Stimulated activated CD4-positive, alpha-beta T cell treated with anti-CD3 and anti-CD28 coated beads, TNF-alpha, amount 100 ng/mL, for 1 hour (primary cell): ENCODE measurements around the gene SMPDL3B.
"Not testable (repeated sequence)": the region's sequence is repeated elsewhere in the genome, so short reads cannot be mapped to it uniquely, and the experiment has no call there.

Source experiments
- DNase-seq, 3 donors: peaks; one replicate each; pipeline ENCODE4 v3.0.0-alpha.2; 2020; ENCODE audit warnings: low read depth in 3 of 3, low spot score in 1 of 3

Gene SMPDL3B

DNA sequence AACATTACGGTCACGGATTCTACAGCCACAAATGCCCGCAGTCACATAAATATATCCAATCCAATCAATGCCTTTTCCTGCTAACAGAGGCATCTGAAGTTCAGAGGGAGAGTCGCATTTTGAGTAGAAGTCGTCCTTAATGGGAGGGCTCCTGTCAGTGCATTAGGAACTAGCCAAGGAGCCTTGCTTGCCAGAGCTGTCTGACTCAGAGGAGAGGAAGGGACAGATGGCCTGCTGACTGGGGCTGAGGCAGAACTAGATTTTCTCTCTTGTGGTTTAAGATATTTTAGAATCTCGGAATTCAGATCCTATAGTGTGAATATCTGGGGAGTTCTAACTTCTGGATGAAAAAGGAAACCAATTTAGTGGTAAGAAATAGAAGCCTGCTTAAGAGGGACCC, 35.6 kb downstream of the SMPDL3B start:
- no peak for DNase-seq

DNA sequence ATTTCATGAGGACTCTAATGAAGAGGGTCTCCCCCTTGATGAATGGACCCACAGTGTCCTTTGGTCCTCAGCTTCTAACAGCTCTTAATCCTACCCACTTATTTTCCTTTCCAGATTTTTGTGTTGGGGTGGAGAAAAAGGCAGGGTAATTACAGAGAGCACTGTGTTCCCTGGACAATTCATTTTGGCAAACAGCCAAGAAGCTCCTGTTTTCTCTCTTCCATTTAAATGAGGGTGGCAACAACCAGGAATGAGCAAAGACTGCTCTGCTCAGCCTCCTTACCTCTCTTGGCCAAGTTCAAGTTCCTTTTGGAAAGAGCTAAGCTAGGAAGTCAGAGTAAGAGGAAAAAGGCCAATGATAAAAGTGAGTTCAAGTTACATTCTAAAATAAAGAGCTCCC, 36.9 kb downstream of the SMPDL3B start:
- no peak for DNase-seq

DNA sequence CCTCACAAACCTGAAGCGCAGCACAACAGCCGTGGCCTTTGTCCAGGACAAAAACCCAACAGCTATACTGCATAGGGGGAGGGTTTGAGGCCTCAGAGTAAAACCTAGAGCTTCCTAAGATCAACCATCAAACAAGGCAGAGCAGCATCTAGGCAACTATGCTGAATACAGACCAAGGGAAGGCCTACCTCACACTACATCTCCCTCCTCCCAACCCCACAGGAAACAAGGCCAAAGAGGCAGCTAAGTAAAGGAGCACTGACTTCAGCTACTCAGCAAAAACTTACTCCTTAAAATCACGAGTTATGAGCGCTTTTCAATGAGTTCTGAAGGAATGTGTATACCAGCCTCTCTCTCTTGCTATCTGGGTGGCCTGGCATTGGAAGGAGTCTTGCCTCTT, 37.3 kb downstream of the SMPDL3B start:
- DNase-seq = no peak

DNA sequence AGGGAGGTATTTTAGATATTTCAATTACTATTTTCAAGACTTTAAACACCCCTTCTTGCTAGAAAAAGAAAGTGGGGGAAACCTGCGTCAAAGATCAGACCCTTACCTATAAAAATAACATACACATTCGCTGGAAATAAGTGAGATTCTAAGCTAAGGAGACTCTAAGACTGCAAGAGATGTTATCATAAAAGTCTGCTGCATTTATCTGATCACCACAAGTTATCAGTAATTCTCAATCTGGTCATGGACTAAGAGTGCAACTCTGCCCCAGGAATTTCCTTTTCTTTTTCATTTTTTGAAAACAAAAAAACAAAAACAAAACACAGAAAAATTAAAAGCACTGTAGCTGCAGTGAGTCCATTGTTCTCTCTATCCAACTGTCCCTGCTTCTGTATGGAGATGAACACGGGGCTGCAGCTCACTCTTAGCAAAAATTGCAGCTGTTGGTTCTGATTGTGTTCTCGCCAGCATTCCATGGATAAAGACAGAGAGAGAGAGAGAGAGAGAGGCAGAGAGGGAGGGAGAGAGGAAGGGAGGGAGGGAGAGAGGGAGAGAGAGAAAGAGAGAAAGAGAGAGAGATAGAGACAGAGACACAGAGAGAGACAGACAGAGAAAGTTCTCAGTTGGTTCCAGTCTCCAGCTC, 39.1 kb downstream of the SMPDL3B start:
- DNase-seq = no peak

DNA sequence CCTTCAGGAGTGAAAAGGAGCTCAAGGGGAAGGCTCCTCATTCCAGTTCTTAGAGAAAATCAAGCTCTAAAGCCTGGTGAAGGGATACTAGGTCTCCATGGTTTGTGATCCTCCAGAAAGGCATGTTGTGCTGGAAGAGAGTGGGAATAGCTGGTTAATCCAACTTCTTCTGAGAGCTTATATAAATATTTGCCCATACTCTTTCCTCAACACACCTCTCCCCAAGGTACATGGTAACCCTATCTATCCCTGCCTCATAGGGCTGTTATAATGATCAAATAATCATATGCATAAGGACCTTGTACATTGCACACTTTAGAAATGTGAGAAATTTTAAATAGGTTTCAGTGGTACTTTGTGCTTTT, 39.6 kb downstream of the SMPDL3B start:
- DNase-seq = no peak

DNA sequence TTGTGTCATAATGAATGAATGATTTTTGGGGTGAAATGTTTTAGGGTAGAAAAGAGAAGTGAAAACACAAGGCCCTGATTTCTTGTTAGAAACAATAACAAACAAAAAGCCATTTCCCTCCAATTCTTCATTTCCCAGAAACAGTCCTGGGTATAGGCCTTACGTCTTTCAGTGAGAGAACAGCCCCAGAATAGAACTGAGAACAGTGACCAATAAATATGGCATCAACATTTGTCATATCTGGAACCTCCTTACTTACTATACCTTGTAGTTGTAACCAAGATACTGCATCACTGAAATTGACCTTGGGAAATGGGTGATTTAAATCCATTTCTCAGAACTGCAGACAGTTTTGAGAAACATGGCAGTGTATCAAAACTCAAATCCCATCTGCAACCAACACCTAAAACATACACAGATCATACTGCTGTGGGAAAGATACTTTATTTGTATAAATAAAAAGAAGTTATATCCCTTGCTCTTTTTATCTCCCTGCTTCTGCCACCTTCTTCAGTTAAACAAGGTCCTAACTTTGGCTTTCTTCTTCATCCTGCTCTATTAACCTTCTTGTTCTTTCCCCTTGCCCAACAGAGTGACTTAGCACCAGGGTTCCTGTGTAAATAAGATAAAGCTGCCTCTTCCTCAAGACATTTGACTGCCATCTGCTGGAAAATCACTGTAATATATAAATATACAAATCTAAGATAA, 44.5 kb downstream of the SMPDL3B start:
- DNase-seq = no peak

DNA sequence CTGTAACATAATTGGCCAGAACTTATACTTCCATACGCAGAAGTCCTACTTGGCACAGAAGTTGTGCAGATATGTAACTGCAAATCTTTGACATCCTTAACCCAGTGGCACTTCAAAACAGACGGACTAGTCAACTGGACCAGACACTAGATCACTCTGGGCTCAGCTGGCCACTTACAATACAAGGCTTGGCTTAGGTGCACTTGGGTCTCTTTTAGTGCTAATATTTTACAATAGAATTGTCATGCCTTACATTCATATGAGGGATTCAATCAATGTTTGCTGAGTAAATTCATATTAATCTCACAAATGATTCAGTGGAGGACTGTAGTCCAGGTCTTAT, 45.0 kb downstream of the SMPDL3B start:
- no peak for DNase-seq

DNA sequence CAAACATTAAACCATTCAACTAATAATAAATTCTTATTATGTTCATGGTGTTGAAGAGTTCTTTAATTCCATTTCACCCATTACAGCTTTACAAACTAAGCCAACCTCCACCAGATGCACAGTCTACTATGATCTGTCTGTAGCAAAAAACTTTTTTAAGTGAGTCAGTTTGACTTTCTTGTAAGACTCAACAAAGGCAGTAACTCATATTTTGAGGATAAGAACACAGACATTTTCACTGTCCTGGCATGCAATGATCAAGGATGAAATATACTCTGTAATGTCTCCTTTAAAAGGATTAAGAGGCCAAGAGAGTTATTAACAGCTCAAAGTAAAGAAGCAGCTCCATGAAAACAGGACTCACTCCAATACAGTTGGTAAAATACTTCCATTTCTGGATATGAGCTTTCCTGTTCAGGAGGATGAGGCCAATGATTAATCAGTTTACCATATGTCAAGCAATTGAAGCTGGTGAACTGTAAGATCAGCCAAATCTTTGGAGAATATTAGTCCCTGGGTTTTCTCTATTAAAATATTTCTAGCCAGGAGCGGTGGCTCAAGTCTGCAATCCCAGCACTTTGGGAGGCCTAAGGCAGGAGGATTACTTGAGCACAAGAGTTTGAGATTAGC, 45.5 kb downstream of the SMPDL3B start:
- DNase-seq = no peak

DNA sequence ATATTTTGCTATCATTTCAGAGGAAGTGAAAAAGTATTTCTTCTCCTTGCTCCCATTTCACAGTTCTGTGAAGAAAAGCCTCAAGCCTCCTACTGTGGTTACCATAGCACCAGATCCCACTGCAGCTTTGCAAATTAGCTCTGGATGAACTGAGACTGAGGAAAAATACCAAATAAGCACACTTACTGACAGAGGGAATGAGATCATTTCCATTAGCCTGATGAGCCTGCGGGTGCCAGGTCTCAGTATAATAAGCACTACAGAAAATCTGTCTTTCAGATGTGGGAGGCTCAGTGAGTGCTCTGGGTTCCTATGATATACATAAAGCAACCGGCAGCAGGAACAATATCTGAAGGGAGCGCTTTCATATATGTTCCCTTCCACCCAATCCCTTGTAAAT, 46.3 kb downstream of the SMPDL3B start:
- no peak for DNase-seq

DNA sequence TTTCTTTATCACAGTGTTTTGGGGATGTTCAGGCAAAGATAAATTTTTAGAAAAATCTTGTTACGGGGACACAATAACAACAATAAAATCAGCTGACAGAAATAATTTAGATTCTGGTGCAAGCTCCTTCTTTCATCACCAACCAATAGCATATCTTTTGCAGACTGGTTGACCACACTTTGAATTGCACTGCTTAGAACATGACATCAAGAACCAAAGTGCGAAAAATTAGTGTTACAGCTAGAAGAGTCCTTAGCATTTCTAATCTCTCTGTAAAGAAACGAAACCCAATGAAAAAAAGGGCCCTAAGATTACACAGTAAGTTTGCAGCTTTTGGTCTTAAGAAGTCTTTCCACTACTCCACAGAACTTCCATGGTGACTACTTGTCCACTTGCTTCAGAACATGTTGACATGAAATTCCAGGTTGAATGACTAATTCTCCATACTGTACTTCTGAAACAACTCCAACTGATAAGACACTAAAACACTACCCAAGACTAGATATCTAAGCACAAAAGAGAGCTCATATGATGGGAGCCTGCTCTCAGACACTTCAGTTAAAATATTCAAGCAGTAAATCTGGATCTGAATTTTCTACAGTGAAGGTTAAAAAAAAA, 56.2 kb downstream of the SMPDL3B start:
- DNase-seq = no peak

DNA sequence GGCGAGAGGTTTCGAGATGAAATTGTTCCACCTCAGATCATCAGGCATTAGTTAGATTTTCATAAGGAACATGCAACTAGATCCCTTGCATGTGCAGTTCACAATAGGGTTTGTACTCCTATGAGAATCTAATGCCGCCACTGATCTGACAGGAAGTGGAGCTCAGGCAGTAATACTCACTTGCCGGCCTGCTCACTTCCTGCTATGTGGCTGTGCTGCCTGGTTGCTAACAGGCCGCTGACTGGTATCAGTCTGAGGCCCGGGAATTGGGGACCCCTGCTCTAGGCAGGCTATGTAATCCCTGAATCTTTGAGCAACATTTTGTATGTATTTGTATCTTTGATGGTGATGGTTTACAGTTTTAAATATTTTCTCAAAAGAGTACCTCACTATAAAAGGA, 57.5 kb downstream of the SMPDL3B start:
- peak; percentile 5 to 26 (median 7) for DNase-seq

DNA sequence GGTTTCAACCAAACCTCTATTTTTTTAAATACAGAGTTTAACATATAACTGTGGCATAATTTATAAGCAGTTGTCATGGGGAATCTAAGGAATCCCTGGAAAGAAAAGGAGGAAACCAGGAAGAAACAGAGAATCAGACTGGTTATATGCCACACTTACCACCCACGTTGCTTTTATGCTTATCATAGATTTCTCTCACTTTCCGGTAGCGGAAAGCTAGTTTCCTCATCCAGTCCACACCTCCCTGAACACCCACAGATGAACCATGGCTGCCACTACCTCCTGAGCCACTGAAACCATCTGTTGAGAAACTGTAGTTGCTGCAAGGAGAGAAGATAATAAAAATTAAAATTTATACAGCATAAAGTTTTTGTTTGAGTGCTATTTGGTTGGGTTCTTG, 58.4 kb downstream of the SMPDL3B start:
- no peak for DNase-seq

DNA sequence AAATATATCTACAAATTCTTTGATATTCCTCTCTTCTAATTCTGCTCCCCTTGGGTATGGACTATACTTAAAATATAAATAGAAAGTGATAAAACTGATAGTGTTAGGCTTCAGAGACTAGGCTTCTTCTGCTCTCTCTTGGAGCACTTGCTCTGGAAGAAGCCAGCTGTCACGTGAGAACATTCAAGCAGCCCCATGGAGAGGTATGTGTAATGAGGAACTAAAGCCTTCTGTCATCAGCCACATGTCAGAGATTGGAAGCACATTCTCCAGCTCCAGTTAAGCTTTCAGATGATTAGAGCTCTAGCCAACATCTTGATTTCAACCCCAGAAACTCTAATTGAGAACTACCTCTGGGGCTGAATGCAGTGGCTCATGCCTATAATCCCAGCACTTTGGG, 59.3 kb downstream of the SMPDL3B start:
- DNase-seq = no peak

DNA sequence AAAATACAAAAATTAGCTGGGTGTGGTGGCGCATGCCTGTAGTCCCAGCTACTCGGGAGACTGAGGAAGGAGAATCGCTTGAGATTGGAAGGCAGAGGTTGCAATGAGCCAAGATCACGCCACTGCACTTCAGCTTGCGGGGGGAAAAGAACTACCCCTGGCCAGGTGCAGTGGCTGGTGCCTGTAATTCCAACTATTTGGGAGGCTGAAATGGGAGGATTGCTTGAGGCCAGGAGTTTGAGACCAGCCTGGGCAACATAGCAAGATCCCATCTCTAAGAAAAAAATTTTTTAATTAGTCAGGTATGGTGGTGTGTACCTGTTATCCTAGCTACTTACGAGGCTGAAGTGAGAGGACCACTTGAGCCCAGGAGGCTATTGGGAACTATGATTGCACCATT, 59.7 kb downstream of the SMPDL3B start:
- not testable (repeated sequence) for DNase-seq

DNA sequence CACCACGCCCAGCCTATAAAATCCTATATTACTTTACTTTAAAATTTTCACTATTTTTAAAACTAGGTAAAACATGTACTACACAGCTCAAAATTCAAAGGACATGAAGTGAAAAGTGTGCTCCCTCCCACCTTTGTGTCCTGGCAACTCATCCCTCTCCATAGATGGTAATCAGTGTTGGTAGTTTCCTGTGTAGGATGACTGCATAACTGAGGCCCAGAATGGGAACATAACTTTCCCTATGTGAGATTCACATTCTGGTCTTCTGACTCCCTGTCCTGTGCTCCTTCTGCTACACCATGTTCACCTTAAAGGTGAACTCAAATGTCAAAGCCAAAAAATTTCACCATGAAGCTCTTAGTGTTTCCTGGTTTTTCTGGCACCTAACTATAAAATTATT, 64.3 kb downstream of the SMPDL3B start:
- no peak for DNase-seq

DNA sequence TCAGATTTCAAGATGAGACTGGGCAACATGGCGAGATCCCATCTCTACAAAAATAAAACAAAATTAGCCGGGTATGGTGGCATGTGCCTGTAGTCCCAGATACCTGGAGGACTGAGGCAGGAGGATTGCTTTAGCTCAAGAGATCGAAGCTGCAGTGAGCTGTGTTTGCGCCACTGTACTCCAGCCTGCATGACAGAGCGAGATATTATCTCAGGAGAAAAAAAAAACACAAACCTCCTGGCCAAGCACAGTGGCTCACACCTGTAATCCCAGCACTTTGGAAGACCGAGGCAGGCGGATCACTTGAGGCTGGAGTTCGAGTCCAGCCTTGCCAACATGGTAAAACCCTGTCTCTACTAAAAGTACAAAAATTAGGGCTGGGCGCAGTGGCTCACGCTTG, 67.8 kb downstream of the SMPDL3B start:
- no peak for DNase-seq

DNA sequence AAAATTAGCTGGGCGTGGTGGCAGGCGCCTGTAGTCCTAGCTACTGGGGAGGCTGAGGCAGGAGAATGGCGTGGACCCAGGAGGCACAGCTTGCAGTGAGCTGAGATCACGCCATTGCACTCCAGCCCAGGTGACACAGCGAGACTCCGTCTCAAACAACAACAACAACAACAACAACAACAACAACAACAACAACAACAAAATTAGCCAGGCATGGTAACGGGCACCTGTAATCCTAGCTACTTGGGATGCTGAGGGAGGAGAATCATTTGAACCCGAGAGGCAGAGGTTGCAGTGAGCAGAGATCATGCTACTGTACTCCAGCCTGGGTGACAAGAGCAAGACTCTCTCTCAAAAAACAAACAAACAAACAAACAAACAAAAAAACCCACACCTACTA, 68.3 kb downstream of the SMPDL3B start:
- DNase-seq = not testable (repeated sequence)
